ENCODE data around the gene UBXN11.
"Not testable (repeated sequence)": the region's sequence is repeated elsewhere in the genome, so short reads cannot be mapped to it uniquely, and the experiment has no call there.

UBXN11 gene

GRCh38 chr1:26336477-26337205 lies 30.2 kb upstream of the UBXN11 start:
- no peak for DNase-seq

DNA sequence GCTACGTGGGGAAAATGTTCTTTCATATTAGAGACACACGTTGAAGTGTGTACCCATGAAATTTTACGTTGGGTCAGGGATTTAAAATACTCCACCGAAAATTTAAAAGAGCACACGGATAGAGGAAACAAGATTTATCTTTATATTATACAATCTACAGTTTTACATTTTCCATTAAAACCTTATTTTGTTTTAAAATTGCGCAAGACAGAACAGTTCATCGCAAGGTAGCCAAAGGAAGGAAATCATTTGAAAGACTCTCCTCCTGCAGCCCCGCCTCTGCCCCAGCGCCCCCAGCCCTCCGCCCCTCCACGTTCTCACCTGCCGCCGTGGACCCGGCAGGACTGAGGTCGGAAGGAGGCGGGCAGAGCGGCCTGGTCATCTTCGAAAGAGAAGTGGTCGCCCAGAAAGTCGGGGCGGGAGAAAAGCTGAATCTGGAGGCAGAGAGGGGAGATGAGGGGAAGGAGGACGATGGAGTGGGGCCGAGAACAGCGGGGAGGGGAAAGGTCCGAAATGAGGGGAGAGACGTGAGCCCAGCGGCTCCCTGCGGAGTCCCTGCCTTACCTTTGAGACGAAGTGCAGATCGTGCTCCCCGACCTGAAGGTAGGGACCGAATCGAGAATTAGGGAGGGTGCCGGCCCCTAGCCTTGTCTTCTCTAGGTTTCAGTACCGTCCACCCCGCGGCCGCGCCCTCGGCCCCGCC lies 29.5 kb upstream of the UBXN11 start:
- DNase-seq, result no peak

DNA sequence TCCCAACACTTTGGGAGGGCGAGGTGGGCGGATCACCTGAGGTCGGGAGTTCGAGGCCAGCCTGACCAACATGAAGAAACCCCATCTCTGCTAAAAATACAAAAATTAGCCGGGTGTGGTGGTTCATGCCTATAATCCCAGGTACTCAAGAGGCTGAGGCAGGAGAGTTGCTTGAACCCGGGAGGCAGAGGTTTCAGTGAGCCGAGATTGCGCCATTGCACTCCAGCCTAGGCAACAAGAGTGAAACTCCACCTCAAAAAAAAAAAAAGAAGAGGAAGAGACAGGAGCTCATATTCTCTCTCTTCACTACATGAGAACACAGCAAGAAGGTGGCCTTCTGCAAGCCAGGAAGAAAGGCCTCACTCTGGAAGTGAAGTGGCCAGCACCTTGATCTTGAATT lies 26.9 kb upstream of the UBXN11 start:
- not testable (repeated sequence) for DNase-seq

DNA sequence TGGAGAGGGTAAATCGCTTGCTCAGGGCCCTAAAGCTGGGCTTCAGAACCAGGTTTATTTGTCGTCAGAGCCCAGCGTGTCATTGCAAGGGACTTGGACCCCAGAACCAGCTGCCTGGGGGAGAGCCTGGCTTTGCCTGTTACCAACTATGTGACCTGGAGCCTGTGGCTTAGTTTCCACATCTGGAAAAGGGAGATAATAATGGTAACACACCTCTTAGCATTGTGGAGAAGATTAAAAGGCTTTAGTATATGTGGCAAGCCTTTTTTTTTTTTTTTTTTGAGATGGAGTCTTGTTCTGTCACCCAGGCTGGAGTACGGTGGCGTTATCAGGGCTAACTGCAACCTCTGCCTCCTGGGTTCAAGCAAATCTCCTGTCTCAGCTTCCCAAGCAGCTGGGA lies 23.8 kb upstream of the UBXN11 start:
- DNase-seq, result no peak

GRCh38 chr1:26329380-26329779 lies 22.9 kb upstream of the UBXN11 start:
- not testable (repeated sequence) for DNase-seq

DNA sequence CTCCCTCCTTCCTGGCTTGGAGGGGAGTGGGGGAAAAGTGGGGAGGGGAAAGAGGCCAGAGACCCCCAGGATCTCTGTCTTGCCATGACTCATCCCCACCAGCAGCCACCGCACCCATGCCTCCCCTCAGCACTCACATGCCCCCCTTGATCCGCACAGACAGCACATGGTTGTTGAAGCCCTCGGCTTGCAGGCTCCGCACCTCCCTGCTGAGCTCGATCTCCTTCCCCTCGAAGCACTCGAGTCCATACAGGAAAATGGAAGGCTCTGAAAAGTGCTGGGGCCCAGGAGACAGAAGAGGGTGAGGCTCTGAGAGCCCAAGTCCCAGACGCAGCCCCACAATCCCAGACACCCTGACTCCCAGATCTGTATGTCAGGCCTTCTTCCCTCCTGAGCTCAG lies 22.2 kb upstream of the UBXN11 start:
- DNase-seq, result no peak

DNA sequence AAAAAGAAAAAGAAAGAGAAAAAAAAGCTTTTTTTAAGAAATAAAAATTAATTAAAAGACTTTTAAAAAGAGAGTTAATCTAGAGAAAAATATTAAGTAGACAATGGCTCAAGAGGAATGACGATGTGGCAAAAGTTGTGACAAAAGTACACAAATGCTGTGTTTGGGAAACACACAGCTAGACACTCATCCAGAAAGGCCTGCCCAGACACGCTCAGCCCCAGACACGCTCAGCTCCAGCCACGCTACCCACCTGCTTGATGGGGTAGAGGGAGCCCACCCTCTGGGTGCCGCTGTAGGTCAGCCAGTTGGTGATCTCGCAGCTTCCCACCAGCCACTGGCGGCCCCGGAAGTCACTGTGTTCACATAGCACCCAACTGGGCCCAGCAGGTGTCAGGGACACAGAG lies 21.5 kb upstream of the UBXN11 start:
- DNase-seq, result no peak

DNA sequence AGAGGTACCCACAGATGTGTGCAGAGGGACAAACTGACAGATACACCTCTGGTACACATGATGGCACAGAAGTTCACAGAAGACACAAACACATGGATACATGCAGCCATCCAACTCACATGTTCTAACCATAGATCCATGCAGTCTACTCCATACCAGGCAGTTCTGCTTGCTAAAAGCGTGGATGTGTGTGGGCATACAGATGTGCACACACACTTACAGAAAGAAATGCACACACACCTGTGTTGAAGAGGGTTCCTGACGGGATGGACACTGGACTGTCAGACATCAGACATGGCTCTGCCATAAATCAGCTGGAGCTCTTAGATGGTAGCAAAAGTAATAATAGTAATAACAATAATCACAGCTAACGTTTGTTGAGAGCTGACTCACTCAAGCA lies 18.1 kb upstream of the UBXN11 start:
- DNase-seq, result no peak

GRCh38 chr1:26323382-26323781 lies 16.9 kb upstream of the UBXN11 start:
- no peak for DNase-seq

GRCh38 chr1:26322042-26322331 lies 15.6 kb upstream of the UBXN11 start:
- DNase-seq, result no peak

- peak; percentile 76 for DNase-seq
These were observed 15.0 kb upstream of the UBXN11 start for GRCh38 chr1:26321315-26322041.

GRCh38 chr1:26320896-26321295 lies 14.5 kb upstream of the UBXN11 start:
- DNase-seq, result no peak

- DNase-seq, result no peak
These were observed 12.1 kb upstream of the UBXN11 start for GRCh38 chr1:26318338-26319064.

GRCh38 chr1:26317612-26318337 lies 11.3 kb upstream of the UBXN11 start, which contains the start of gene CD52:
Gene CD52 (plus strand): TSS chr1:26317958. CDS start chr1:26318018, 60 bp downstream.
- DNase-seq, result peak; percentile 79

GRCh38 chr1:26317146-26317545 lies 10.7 kb upstream of the UBXN11 start:
- no peak for DNase-seq

DNA sequence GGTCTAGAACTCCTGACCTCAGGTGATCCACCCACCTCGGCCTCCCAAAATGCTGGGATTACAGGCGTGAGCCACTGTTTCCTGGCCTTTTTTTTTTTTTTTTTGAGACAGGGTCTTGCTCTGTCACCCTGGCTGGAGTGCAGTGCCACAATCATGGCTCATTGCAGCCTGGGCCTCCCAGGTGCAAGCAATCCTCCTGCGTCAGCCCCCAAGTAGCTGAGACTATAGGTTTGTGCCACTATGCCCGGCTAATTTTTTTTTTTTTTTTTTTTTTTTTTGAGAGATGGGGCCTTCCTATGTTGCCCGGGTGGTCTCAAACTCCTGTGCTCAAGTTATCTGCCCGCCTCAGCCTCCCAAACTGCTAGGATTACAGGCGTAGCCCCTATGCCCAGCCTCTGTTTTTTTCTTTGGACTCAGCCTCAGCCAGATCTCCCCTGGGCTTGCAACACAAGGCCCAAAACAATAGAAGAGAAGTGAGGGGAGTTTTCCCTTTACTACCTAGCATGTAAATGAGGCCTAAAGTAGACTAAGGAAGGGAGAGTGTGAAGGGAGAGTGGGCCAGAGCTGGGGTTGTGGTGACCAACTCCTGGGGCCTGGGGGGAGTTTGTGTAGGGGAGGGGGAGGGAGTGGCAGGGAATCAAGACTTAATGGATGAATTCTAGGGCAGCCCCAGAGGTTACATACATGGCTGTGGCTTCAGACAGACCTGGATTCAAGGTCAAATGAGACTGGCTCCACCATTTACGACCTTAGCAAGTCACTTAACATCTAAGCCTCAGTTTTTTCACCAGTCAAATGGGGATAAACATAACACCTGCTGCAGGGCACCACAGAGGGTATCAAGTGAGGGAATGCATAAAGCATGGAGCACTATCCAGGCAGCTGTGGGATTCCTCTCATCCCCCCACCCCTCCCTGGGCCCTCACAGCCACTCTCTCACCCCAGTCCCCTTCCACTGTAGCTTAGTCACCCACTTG lies 9.7 kb upstream of the UBXN11 start:
- DNase-seq, result no peak

DNA sequence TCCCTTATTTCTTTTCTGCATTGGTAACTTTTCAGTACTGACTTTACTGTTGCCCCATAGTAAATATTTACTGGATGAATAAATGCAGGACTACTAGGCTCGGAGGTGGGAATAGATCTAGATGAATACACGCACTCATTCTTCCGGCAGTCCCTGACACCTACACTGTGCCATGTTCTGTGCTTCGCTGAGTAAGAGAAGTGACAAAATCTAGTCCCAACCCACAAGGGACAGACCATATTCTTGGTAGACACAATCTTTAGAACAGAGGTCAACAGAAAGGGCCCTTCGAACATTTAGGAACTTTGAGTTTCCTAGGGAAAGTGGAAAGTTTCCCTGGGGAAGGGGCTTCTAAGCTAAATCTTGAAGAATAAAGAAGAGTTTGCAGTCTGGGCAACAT lies 8.1 kb upstream of the UBXN11 start:
- no peak for DNase-seq

DNA sequence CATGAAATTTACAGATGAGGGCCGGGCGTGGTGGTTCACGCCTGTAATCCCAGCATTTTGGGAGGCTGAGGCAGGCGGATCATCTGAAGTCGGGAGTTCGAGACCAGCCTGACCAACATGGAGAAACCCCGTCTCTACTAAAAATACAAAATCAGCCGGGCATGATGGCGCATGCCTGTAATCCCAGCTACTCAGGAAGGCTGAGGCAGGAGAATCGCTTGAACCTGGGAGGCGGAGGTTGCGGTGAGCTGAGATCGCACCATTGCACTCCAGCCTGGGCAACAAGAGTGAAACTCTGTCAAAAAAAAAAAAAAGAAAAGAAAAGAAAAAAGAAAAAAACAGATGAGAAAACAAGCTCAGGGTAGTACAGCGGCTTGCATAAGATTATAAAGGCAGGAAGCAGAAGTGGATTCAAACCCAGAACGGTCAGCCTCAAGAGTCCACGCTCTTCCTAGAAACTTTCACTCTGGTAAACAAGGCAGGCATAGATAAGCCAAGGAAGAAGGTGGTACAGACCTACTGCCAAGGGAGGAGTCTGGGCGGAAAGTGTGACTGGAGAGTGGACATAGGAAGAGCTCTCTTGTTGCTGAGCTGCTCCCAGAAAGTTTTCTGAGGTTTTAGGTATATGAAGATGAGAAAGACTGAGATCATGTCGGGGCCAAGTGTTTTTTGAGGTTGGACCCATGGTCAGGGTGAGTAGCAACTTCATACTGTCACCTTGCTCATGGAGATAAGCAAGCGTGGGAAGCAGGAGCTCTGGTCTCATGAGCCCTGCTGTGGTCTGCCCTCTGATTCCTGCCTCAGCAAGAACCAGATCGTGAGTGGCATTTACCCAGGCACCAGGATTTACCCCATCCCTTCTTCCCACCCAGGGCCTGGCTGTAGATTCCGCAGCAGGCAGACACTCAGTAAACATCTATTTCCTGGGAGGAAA lies 1.8 kb upstream of the UBXN11 start:
- not testable (repeated sequence) for DNase-seq

GRCh38 chr1:26307363-26307781 lies 936 bp upstream of the UBXN11 start:
- DNase-seq, result no peak

DNA sequence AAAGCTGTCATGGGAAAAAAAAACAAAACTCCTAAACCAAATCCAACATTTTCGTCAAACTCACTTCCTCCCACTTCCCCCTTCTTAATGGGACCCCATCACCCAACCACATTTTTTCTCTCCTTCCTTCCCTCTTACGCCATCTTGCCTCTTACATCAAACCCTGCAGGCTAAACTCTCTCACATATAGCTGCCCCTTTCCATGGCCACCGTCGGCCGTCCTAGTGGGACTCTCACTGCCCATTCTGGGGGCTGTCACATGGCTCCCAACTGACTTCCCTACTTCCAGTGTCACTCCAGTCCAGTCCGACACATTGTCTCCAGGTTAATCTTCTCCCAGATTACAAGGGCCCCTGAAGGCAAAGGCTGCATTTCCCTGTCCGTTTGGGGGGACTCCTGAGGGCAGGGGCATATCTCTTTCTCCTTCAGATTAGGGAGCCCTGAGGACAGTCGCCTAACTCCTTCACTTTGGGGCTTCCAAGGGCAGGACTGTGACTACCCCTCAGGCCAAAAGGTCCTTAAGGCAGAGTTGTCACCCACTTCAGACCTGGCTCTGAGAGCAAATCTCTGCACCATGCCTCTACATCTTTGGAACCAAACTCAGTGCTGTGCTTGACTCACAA lies 658 bp downstream of the UBXN11 start:
- DNase-seq, result no peak

All from GDM1 (cell line).